Immature natural killer cell (primary cell): ENCODE measurements around the gene CTBP2. TPM values are rescaled to one million over a fixed set of nuclear protein-coding genes. Genes with fewer than 3 reads are reported as not detected.
"Not testable (repeated sequence)": the region's sequence is repeated elsewhere in the genome, so short reads cannot be mapped to it uniquely, and the experiment has no call there.

ENCODE experiments used
- DNase-seq, 3 donors: peaks; one replicate each; pipeline ENCODE4 v3.0.0; 2022; ENCODE audit warnings: mixed read lengths in 1 of 3
- H3K27ac Mint-ChIP-seq, 6 donors: one replicate each; pipeline ENCODE4 v1.8.0; 2020; ENCODE audit warnings: mixed read lengths in 6 of 6, mild to moderate bottlenecking in 5 of 6, inconsistent platforms in 4 of 6, moderate library complexity in 3 of 6
- H3K27me3 Mint-ChIP-seq, 3 donors: one replicate each; pipeline ENCODE4 v1.8.0; 2020 to 2021; ENCODE audit warnings: low read depth in 3 of 3, mild to moderate bottlenecking in 3 of 3, mixed read lengths in 3 of 3, moderate library complexity in 3 of 3, inconsistent platforms in 1 of 3
- H3K36me3 Mint-ChIP-seq, 3 donors: one replicate each; pipeline ENCODE4 v1.8.0; 2020; ENCODE audit warnings: mixed read lengths in 3 of 3, inconsistent platforms in 2 of 3, mild to moderate bottlenecking in 2 of 3
- H3K4me1 Mint-ChIP-seq, 2 donors: one replicate each; pipeline ENCODE4 v1.8.0; 2020; ENCODE audit warnings: inconsistent platforms in 2 of 2, mild to moderate bottlenecking in 2 of 2, mixed read lengths in 2 of 2, moderate library complexity in 1 of 2
- H3K4me3 Mint-ChIP-seq, 5 donors: one replicate each; pipeline ENCODE4 v1.8.0; 2020; ENCODE audit warnings: mild to moderate bottlenecking in 5 of 5, mixed read lengths in 5 of 5, inconsistent platforms in 3 of 5, moderate library complexity in 3 of 5
- H3K9me3 Mint-ChIP-seq, 6 donors: one replicate each; pipeline ENCODE4 v1.8.0; 2020; ENCODE audit warnings: mild to moderate bottlenecking in 6 of 6, mixed read lengths in 6 of 6, inconsistent platforms in 4 of 6, moderate library complexity in 3 of 6
- polyA plus RNA-seq, 3 donors: library from polyadenylated mRNA; unstranded; fragments of 300-500 nt; fragmentation: Illumina TruSeq; gene quantifications; one replicate each; pipeline ENCODE4 v1.2.3, GENCODE V29; 2021

CTBP2 gene
- polyA plus RNA-seq, 3 donors from 2014 or later = 89.8 to 154 (median 131) TPM

DNA sequence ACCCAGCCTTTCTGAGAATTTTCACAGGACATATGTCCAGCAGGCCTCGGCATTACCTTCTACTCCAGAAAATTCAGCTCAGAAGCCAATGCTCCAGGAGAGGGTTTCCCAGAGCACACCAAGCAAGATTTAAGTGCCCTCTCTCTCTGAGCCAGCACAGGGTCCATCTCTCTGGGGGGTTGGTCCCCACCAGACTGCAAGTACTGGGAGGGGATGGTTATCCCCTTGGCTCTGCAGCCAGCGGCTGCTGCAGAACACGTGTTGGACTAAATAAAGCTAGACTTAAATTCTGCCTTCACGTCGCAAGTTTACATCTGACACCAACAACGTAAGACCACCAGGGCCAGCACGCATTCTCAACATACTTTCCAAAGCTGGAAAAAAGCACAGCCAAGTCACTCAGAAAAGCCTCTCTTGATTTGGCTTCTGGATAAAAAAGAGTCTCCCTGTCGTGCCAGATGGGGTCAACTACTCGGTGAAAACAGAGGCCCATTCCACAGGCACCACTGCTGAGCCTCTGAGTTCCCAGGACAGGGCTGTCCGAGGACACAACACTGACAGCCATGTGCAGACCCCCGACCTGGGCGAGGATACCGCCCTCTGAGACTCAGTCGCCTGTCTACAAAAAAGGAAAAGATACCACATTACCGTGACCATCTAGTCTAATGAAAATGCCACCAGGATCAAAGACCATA is 77.3 kb downstream of the CTBP2 start:
- H3K4me1 Mint-ChIP-seq = peaks cover 71 to 93% of the 10 kb centered on the region in 2 donors
- H3K27ac Mint-ChIP-seq = peak overlapping the region in 5 of 6 donors; percentile 19 to 56 (median 24)
- no peak overlapping the region for H3K4me3 Mint-ChIP-seq
- H3K27me3 Mint-ChIP-seq = peaks cover 0 to 3% (median 0%) of the 10 kb centered on the region in 3 donors
- no peak for DNase-seq
- H3K9me3 Mint-ChIP-seq = no peaks in the 10 kb centered on the region
- peaks cover 0 to 8% (median 0%) of the 10 kb centered on the region in 3 donors for H3K36me3 Mint-ChIP-seq

DNA sequence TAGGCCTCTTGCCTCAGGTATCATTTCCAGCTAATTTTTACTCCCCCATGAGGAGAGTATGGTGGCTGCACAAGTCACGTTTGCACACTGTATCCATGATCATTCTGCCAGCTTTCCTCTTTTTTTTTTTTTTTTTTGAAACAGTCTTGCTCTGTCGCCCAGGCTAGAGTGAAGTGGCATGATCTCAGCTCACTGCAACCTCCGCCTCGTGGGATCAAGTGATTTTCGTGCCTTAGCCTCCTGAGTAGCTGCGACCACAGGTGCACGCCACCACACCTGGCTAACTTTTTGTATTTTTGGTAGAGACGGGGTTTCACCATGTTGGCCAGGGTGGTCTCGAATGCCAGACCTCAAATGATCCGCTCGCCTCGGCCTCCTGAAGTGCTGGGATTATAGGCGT is 77.9 kb downstream of the CTBP2 start:
- not testable (repeated sequence) for DNase-seq, H3K9me3 Mint-ChIP-seq, H3K27me3 Mint-ChIP-seq, H3K4me3 Mint-ChIP-seq, H3K36me3 Mint-ChIP-seq
- Mint-ChIP-seq H3K4me1 (peaks cover 70 to 93% of the 10 kb centered on the region in 2 donors), H3K27ac (peak overlapping the region in 3 of 6 donors; percentile 5 to 55 (median 17))

GRCh38 chr10:125081931-125082330 is 78.4 kb downstream of the CTBP2 start:
- H3K9me3 Mint-ChIP-seq = no peaks in the 10 kb centered on the region
- no peak for DNase-seq
- peaks cover 73 to 95% of the 10 kb centered on the region in 2 donors for H3K4me1 Mint-ChIP-seq
- H3K27ac Mint-ChIP-seq = peak overlapping the region in 3 of 6 donors; percentile 5 to 65 (median 12)
- H3K36me3 Mint-ChIP-seq = peaks cover 0 to 3% (median 0%) of the 10 kb centered on the region in 3 donors
- H3K27me3 Mint-ChIP-seq = peaks cover 0 to 3% (median 2%) of the 10 kb centered on the region in 3 donors
- no peak overlapping the region for H3K4me3 Mint-ChIP-seq

DNA sequence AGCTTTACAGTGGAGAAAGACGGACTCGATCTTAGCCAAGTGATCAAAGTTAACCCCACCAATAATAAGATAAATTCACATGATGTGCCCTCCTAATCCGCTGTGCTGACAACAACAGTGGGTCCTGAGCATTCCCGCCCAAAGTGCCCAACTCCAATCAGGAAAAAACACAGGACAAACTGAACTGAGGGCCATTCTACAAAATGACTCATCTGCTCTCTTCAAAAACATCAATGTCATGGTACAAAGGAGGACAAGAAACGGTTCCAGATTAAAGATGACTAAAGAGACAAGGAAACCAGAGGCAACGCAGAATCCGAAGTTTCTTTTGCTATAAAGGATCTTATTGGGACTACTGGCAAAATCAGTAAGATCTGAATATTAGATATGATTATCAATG is 79.4 kb downstream of the CTBP2 start:
- Mint-ChIP-seq H3K36me3 (peaks cover 0 to 5% (median 0%) of the 10 kb centered on the region in 3 donors), H3K27me3 (peaks cover 0 to 3% (median 2%) of the 10 kb centered on the region in 3 donors), H3K4me1 (peaks cover 79 to 97% of the 10 kb centered on the region in 2 donors), H3K4me3 (peak overlapping the region in 1 of 5 donors; percentile 33), H3K9me3 (no peaks in the 10 kb centered on the region), H3K27ac (peak overlapping the region; percentile 5 to 67 (median 32))
- DNase-seq = no peak

DNA sequence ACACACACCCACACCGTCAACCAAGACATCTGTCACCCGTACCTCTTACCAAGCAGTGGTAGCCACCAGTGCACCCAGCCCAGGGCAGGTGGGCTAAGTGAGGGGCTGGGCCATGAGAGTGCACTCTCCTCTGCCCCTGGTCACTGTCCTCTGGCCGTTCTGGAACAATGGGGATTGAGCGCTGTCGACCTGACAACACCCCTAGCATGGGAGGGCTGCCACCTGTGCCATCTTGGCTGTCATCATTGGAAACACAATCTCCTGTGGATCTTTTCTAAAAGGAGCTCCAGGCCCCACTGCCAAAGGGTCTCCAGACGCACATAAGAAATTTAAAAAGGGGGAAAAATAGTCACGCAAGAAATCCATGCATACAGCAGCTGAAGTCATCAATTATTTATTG is 80.1 kb downstream of the CTBP2 start:
- Mint-ChIP-seq H3K4me3 (no peak overlapping the region), H3K27ac (peak overlapping the region in 5 of 6 donors; percentile 6 to 65 (median 45)), H3K27me3 (peaks cover 0 to 4% (median 2%) of the 10 kb centered on the region in 3 donors), H3K9me3 (no peaks in the 10 kb centered on the region), H3K36me3 (peaks cover 0 to 5% (median 0%) of the 10 kb centered on the region in 3 donors), H3K4me1 (peaks cover 83 to 97% of the 10 kb centered on the region in 2 donors)
- no peak for DNase-seq

GRCh38 chr10:125079091-125079600 is 81.2 kb downstream of the CTBP2 start:
- H3K4me3 Mint-ChIP-seq = no peak overlapping the region
- H3K36me3 Mint-ChIP-seq = peaks cover 0 to 11% (median 4%) of the 10 kb centered on the region in 3 donors
- no peak for DNase-seq
- H3K27me3 Mint-ChIP-seq = peaks cover 0 to 4% (median 2%) of the 10 kb centered on the region in 3 donors
- H3K4me1 Mint-ChIP-seq = peaks cover 84 to 97% of the 10 kb centered on the region in 2 donors
- no peaks in the 10 kb centered on the region for H3K9me3 Mint-ChIP-seq
- peak overlapping the region; percentile 16 to 68 (median 54) for H3K27ac Mint-ChIP-seq

DNA sequence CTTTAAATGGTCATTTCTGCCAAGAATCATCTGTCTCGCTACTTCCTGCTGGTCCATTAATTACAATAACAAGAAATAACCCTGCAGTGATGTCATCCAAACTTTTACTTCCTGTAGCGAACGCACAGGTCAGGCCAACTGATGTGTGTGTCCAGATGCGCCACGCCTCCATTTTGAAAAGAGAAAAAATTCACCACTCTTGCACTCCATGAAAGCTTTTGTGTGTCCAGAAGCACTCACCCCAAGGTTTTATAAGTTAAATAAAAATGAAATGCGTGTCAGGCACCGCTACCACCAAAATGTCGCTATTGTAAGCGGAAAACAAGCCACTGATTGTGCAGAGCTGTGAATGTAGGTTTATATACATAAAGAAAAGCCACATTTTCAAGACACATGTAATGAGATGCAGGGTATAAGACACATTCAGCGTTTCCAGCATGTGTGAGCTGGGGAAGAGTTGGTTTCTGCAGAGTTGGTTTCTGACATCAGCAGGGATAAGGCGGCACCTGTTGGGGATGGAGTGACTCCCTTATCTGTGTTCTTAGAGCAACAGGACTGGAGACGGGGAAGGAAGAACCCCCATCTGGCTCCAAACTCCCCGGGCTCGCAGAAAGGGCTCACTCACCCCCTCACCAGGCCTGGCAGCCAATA is 83.3 kb downstream of the CTBP2 start:
- DNase-seq = no peak
- Mint-ChIP-seq H3K27me3 (peaks cover 0 to 4% (median 2%) of the 10 kb centered on the region in 3 donors), H3K4me1 (peaks cover 77 to 94% of the 10 kb centered on the region in 2 donors), H3K27ac (peak overlapping the region in 5 of 6 donors; percentile 11 to 83 (median 60)), H3K36me3 (peaks cover 0 to 14% (median 8%) of the 10 kb centered on the region in 3 donors), H3K4me3 (no peak overlapping the region), H3K9me3 (no peaks in the 10 kb centered on the region)

DNA sequence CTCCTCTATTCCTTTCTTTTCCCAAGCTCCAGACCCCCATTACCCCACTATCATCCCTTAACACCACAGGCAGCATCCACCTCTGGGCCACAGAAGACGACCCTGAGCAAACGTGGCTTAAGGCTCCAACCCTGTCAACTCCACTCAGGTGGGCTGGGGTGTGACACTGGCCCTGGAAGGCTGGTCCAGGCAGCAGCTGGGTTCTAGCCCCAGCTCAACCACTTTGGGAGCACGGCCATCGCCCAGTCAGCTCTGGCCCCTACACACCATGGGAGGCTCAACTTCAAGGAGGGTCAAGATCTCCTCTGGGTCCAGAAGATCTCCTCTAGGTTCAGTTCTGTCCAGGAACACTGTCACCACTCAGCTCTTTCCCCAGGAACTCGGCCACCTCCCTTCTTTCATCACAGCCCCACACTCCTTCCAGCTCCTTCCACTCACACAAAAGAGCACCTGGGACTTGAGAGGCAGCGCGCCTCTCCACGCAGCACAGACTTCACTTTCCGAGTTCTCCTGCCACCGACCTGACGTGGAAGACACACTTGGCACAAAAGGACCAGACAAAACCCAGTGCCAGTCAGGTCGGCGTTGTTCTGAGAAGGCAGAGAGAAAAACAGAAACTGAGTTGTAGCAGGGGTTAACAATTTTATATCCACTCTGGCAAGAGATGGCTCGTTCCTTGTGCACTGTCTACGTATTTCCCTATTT is 84.1 kb downstream of the CTBP2 start:
- peak overlapping the region in 5 of 6 donors; percentile 28 to 83 (median 60) for H3K27ac Mint-ChIP-seq
- H3K27me3 Mint-ChIP-seq = peaks cover 0 to 4% (median 2%) of the 10 kb centered on the region in 3 donors
- peak overlapping the region in 1 of 5 donors; percentile 24 for H3K4me3 Mint-ChIP-seq
- H3K4me1 Mint-ChIP-seq = peaks cover 74 to 90% of the 10 kb centered on the region in 2 donors
- H3K36me3 Mint-ChIP-seq = peaks cover 0 to 14% (median 8%) of the 10 kb centered on the region in 3 donors
- no peak for DNase-seq
- no peaks in the 10 kb centered on the region for H3K9me3 Mint-ChIP-seq

DNA sequence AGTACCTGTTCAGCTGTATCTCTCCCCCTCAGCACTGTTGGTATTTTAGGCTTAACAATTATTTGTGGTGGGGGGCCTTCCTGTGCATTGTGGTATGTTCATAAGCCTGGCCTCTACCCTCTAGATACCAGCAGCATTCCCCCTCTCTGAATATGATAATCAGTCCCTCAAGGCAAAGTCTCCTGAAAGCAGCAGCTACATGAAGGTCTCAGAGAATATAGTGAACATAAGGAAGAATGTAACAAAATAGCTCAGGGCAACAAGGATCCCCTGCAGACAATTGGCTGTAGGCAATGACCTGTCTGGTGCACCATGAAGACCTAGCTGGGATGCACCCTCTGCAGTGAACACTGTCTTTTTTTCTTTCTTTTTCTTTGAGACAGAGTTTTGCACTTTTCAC is 86.4 kb downstream of the CTBP2 start:
- H3K4me3 Mint-ChIP-seq = no peak overlapping the region
- peaks cover 0 to 14% (median 8%) of the 10 kb centered on the region in 3 donors for H3K36me3 Mint-ChIP-seq
- H3K27me3 Mint-ChIP-seq = peaks cover 0 to 6% (median 2%) of the 10 kb centered on the region in 3 donors
- no peaks in the 10 kb centered on the region for H3K9me3 Mint-ChIP-seq
- H3K27ac Mint-ChIP-seq = peak overlapping the region in 4 of 6 donors; percentile 29 to 83 (median 60)
- no peak for DNase-seq
- H3K4me1 Mint-ChIP-seq = peaks cover 57 to 83% of the 10 kb centered on the region in 2 donors

DNA sequence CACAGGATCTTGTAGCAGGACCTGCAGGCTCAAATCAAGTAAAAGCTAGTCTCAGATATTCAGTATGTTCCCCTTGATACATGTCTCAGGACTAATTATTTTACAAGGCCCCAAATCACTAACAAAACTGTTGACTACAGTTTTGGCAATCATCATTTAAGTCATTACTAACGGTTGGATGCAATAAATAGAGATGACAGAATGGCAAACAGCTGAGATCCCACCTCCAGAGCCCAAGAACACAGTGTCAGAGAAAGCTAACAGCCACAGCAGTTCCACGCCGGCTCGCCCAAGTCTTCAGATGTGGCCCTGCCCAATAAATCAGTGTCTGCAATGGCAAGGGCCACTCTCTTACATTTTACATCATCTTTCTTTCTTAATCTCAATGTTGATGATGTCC is 87.6 kb downstream of the CTBP2 start:
- H3K27me3 Mint-ChIP-seq = peaks cover 0 to 7% (median 3%) of the 10 kb centered on the region in 3 donors
- H3K27ac Mint-ChIP-seq = peak overlapping the region; percentile 36 to 73 (median 53)
- no peak overlapping the region for H3K4me3 Mint-ChIP-seq
- no peaks in the 10 kb centered on the region for H3K9me3 Mint-ChIP-seq
- peaks cover 59 to 86% of the 10 kb centered on the region in 2 donors for H3K4me1 Mint-ChIP-seq
- DNase-seq = no peak
- H3K36me3 Mint-ChIP-seq = peaks cover 0 to 14% (median 8%) of the 10 kb centered on the region in 3 donors

DNA sequence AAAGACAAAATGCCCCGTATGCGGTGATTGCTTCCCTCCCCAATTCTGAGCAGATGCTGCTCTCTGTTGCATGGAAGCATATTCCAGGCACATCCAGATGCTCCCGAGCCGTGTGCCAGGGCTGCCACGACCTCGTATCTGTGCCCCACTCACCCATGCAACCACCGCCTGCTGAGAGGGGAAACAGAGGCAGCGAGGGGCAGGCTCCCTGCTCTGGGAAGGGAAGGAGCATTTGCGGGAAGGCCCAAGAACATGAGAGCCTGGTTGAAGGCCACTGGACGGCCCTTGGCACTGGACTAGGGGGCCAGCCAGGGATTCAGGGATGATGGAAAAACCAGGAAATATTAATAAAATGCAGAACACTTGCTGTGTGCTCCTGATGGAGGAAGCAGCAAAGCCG is 89.4 kb downstream of the CTBP2 start:
- Mint-ChIP-seq H3K4me1 (peaks cover 59 to 86% of the 10 kb centered on the region in 2 donors), H3K4me3 (no peak overlapping the region), H3K36me3 (peaks cover 0 to 9% (median 8%) of the 10 kb centered on the region in 3 donors), H3K27me3 (peaks cover 0 to 7% (median 2%) of the 10 kb centered on the region in 3 donors), H3K27ac (peak overlapping the region in 2 of 6 donors; percentile 30 to 64), H3K9me3 (no peaks in the 10 kb centered on the region)
- DNase-seq = no peak

GRCh38 chr10:125068406-125068805 is 92.0 kb downstream of the CTBP2 start:
- Mint-ChIP-seq H3K9me3 (no peaks in the 10 kb centered on the region), H3K27me3 (peaks cover 4 to 12% (median 6%) of the 10 kb centered on the region in 3 donors), H3K27ac (peak overlapping the region in 3 of 6 donors; percentile 7 to 80 (median 40)), H3K36me3 (peaks cover 0 to 4% (median 3%) of the 10 kb centered on the region in 3 donors), H3K4me3 (no peak overlapping the region), H3K4me1 (peaks cover 63 to 86% of the 10 kb centered on the region in 2 donors)
- no peak for DNase-seq

DNA sequence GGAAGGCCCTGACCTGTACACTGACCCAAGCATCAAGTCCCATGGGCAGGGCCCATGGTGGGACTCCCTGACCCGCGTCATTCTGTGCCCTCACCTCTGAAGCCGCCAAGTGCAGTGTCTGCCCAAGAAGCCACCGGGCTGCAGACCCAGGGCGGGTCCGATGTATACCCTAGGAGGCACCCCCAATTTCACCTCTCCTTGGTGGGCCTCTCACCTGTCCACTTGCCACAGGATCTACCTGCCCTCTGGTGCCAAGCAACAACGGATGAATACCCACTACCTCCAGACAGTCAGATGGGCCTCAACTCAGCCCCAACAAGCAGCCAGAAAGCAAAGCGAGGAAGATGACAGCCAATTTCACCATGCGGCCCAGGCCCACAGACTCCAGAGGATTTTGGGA is 92.6 kb downstream of the CTBP2 start:
- Mint-ChIP-seq H3K27ac (peak overlapping the region in 5 of 6 donors; percentile 7 to 80 (median 74)), H3K9me3 (no peaks in the 10 kb centered on the region), H3K36me3 (peaks cover 1 to 5% (median 2%) of the 10 kb centered on the region in 3 donors), H3K4me3 (no peak overlapping the region), H3K4me1 (peaks cover 68 to 86% of the 10 kb centered on the region in 2 donors), H3K27me3 (peaks cover 4 to 19% (median 8%) of the 10 kb centered on the region in 3 donors)
- no peak for DNase-seq
